Measurements from ENCODE around the gene PRR36.
"Not testable (repeated sequence)": the region's sequence is repeated elsewhere in the genome, so short reads cannot be mapped to it uniquely, and the experiment has no call there.

- TF ChIP-seq, protein P1, sequence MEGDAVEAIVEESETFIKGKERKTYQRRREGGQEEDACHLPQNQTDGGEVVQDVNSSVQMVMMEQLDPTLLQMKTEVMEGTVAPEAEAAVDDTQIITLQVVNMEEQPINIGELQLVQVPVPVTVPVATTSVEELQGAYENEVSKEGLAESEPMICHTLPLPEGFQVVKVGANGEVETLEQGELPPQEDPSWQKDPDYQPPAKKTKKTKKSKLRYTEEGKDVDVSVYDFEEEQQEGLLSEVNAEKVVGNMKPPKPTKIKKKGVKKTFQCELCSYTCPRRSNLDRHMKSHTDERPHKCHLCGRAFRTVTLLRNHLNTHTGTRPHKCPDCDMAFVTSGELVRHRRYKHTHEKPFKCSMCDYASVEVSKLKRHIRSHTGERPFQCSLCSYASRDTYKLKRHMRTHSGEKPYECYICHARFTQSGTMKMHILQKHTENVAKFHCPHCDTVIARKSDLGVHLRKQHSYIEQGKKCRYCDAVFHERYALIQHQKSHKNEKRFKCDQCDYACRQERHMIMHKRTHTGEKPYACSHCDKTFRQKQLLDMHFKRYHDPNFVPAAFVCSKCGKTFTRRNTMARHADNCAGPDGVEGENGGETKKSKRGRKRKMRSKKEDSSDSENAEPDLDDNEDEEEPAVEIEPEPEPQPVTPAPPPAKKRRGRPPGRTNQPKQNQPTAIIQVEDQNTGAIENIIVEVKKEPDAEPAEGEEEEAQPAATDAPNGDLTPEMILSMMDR (IDR thresholded peaks at IDR 0.05) = not testable (repeated sequence)
- not testable (repeated sequence) for TF ChIP-seq EP300 (IDR thresholded peaks at IDR 0.05; ENCODE audit: low read depth); POLR2A (IDR thresholded peaks at IDR 0.05)
These were observed 19.3 kb upstream of the PRR36 start for GRCh38 chr19:7893362-7894101.
